Activated T-cell treated with anti-CD3 and anti-CD28 coated beads for 48 hours (primary cell): ENCODE data around the gene NPAS1.
"Not testable (repeated sequence)": the region's sequence is repeated elsewhere in the genome, so short reads cannot be mapped to it uniquely, and the experiment has no call there.

Experiments
- DNase-seq: peaks from one replicate; pipeline ENCODE4 v3.0.0-alpha.2; 2020; ENCODE audit warnings: low read depth

The NPAS1 gene

GRCh38 chr19:47047272-47047762, 27.7 kb downstream of the NPAS1 start:
- DNase-seq = no peak

GRCh38 chr19:47047763-47048405, 28.2 kb downstream of the NPAS1 start:
- DNase-seq = peak; percentile 73

- no peak for DNase-seq
Measured at GRCh38 chr19:47049307-47049700, 29.7 kb downstream of the NPAS1 start.

- not testable (repeated sequence) for DNase-seq
Measured at GRCh38 chr19:47050562-47050961, 30.9 kb downstream of the NPAS1 start.

DNA sequence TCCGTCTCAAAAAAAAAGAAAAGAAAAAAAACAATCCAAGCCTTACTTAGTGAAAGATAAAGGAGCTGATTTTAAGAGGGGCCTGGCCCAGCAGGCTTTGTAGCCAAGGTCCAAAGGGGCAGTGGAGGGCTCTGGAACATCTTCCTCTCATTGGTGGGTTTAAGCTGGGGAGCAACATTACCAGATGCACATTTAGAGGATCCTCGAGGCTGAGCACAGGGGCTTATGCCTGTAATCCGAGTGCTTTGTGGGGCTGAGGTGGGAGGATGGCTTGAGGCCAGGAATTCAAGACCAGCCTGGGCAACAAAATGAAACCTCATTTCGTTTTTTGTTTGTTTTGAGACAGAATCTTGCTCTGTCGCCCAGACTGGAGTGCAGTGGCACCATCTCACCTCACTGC, 36.8 kb downstream of the NPAS1 start:
- no peak for DNase-seq

- no peak for DNase-seq
Measured at GRCh38 chr19:47057328-47057727, 37.7 kb downstream of the NPAS1 start.

DNA sequence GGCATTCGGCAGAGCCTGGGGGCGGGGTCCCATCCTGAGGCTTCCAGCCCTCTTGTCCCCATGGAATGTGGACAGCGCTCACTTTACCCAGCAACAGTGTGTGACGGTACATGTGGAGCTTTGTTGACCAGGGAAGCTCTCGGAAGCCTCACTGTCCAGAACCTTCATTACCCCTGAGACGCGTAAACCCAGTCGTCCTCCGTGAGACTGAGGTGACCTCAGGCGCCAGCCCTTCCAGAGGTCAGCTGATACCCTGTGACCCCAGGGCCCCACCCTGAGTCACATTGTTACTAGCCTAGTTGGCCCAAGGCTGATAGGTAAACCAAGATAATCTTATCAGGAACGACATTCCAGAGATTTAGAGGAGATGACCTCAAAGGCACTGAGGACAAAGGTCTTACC, 39.0 kb downstream of the NPAS1 start:
- no peak for DNase-seq

DNA sequence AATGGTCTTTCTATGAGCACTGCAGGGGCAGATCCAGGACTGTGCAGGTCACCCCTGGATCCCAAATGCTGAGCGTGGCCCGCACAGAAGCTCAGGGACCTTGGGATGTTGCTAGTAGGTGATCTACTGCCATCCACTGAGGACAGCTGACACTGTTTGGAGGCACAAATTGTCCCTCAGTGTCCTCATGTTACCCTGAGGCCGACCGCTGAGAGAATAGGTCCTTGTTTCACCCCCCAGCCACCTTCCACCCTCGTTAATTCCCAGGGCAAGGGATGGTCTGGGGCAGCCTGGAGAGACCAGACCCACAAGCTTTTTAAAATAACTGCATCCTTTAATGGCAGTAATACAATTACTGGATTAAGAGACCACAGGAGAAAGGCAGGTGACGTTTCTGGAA, 44.2 kb downstream of the NPAS1 start:
- DNase-seq = no peak

DNA sequence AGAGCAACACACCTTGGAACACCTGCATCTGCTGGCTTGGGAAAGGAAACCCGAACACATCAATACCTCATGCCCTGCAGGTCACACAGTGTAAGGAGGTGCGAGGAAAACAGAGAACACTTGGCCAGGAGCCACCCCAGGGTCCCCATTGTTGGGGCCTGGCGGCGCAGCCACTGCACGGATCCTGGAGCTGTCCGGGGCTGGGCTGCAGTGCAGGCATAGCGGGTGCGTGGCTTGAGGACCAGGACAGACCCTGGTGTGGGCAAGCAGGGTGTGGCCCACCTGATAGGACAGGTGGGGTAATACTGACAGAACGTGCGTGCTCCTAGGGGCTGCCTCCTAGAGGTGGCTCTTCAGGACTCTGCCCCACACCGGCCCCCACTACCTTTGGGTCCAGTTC, 45.6 kb downstream of the NPAS1 start:
- DNase-seq = no peak

DNA sequence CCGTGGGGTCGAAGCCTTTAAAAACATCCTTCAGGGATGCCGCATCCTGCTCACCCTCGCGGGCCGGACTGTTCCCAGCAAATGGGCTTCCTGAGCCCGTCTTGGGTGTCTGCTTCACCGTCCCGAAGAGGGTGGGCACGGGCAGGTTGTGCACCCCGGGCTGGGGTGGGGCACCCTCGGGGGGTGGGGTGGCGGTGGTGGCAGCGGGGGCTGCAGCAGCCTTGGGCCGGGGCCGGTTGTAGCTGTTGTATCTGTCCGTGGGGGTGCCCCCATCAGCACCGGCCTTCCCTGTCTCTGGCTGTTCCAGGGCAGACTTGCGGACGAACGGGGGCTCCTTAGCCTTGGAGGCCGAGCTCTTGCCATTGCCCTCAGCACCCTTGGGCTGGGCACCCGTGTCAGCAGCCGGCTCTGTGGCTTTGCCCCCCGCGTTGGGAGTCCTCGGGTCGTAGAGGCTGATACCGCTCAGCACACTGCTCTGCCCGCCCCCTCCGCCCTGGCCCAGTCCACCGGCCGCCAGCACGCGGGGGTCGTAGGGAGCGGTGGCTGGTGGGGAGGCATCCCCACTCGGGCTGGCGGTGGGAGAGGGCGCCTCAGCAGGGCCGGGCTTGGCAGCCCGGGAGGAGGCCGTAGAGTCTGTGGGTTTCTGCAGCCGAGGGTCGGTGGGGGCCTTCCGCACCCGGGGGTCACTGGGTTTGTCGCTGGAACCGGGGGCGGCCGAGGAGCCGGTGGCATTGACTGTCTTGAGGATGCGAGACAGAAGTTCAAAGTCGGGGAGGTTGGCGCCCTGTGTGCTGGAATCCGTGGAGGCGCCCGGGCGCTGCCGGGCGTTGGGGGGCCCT, 47.0 kb downstream of the NPAS1 start:
- no peak for DNase-seq

- DNase-seq = no peak
Measured at GRCh38 chr19:47067215-47067847, 47.7 kb downstream of the NPAS1 start.

- no peak for DNase-seq
Measured at GRCh38 chr19:47068246-47068645, 48.6 kb downstream of the NPAS1 start.

DNA sequence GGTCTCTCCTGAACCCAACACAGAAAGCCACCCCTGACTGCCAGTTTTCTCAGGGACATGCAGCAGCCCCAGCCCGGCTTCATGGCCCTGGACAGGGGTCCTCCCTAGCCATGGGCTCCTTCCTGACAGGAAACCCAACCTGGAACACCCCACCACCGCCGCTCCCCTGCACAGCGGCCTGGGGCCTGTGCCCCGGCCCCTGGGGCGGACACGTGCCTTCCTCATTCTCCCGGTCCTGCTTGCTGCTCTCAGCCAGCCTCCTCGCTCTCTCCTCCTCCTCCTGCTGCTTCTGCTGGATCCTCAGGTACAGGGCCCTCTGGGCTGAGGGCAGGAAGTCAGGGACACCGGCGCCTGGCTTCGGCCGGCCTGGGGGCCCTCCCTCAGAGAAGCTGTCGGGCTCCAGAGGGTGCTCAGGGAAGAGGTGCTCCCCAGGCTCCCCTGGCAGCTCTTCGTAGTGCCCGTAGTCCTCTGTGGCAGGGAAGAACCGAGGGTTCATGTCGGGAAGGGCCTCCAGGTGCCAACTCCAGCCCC, 49.3 kb downstream of the NPAS1 start:
- no peak for DNase-seq

DNA sequence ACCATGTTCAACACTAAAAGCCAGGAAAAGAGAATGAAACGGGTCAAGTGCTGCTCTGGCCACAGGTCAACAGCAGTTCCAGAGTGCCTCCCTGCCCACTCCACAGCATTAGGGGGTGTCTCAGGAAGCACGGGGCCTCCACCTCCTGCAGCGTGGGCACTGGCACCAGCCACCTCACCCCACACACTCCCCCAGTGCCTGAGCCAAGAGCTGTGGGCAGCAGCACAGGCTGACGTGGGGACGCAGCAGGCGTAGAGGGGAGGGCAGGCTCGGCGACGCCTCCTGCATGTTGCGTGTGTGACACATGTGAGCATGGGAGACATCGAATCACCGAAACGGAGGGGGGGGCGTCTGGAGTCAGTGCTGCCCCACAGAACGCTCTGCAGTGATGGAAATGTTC, 50.2 kb downstream of the NPAS1 start:
- DNase-seq = no peak

DNA sequence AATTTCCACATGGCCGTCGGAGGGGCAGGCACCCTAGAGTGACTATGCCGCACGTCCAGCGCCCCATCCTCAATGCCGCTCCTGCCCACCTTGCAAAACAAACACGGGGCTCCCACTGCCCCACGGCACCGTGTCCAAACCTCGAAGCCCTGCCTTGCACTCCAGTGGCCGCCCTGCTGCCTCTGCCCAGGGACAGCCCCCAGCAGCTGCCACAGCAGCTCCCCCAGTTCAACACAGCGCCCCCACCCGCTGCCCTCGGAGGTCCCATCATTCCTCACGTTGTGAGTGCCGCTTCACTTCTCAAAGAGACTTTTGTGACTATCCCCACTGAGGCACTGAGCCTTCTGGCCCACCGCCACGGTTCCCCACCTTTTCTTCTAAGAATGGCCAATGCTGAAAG, 51.1 kb downstream of the NPAS1 start:
- DNase-seq = no peak

DNA sequence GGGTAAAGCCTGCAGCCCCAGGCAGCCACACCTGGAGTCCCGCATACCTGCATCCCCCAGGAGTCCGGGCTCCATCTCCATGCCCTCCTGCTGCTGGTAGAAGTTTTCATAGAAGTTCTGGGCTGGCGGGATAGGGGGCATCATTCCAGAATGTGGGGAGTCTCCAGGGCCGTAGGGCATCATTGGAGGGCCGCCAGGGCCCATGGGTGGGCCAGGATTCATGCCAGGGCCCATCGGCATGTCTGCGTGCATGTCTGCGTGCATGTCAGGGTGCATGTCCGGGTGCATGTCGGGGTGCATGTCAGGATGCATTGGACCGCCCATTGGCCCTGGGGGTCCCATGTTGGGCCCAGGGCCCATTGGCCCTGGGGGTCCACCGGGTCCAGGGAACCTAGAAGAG, 52.1 kb downstream of the NPAS1 start:
- DNase-seq = no peak

- no peak for DNase-seq
Measured at GRCh38 chr19:47072323-47072722, 52.7 kb downstream of the NPAS1 start.

GRCh38 chr19:47073574-47073973, 53.9 kb downstream of the NPAS1 start:
- DNase-seq = no peak

DNA sequence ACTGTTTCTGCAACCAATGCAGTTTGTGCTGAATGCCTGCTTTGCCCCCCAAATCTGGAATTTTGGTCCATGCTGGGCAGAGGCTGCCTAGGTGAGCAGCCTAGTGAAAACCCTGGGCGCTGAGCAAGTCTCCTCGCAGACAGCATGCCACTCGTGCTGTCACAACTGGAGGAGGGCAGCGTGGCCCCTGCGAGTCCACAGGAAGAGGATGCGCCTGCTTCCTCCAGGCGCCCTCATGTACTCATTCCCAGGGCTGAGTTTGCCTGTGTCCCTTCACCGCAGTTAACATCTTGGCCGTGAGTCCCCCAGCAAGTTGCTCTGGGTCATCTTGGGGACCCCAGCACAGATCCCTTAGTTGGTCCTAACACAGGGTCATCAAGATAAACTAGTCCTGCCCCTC, 55.0 kb downstream of the NPAS1 start:
- no peak for DNase-seq

DNA sequence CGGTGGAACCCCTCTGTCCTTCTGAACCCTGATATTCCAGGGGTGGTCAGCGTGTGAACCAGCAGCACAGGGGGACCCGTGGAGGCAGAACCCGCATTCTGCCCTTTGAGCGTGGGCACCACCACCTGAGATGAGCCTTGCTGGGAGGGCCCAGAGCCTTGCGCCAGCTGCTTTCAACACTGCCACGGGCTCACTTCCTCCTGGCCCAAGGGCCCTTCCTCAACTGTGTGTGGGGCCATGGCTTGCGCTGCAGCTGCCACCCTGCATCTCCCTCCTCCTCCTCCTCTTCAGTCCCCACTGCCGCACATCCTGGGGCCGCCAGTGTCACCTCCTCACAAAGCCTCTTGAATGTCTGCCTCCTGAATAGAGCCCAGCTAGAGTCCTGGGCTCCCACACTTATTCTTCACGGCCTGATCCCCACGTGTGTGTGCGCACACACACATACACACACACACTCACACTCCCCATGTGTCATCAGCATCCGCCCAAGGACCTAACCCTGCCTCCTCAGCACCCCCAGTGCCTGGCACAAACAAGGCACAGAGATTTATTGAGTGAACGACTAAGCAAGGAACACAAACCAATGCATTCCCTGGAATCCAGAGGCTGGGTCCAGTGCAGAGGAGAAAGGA, 55.7 kb downstream of the NPAS1 start:
- DNase-seq = no peak

DNA sequence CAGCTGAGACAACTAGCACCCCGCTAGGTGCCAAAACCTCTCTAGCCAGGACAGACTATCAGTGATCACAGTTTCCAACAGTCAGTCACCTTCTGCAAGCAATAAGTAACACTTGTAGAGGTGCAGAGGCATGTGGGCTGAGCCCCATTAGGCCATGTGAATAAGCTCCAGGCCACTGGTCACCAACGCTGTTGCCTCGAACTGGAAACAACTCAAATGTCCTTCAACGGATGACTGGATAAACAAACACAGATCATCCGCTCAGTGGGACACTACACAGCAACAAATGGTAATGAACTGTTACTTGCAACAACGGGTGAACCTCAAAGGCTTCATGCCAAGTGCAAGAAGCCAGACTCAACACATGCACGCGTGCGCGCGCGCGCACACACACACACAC, 56.3 kb downstream of the NPAS1 start:
- DNase-seq = no peak

- not testable (repeated sequence) for DNase-seq
Measured at GRCh38 chr19:47078351-47078750, 58.7 kb downstream of the NPAS1 start.
